CD4-positive, alpha-beta T cell treated with Interleukin-17A for 1 hour (primary cell): ENCODE measurements around the gene GPR35.
"Not testable (repeated sequence)": the region's sequence is repeated elsewhere in the genome, so short reads cannot be mapped to it uniquely, and the experiment has no call there.

ENCODE experiments used
- DNase-seq: peaks from one replicate; pipeline ENCODE4 v3.0.0-alpha.2; 2020

GPR35 gene

GRCh38 chr2:240603846-240604245 is 21.4 kb upstream of the GPR35 start:
- DNase-seq = no peak

GRCh38 chr2:240604291-240604938 is 20.9 kb upstream of the GPR35 start:
- DNase-seq = no peak

- DNase-seq = no peak
Measured at GRCh38 chr2:240604939-240605716, 20.2 kb upstream of the GPR35 start.

GRCh38 chr2:240605867-240606743 is 19.2 kb upstream of the GPR35 start:
- DNase-seq = no peak

GRCh38 chr2:240611601-240612210 is 13.6 kb upstream of the GPR35 start:
- DNase-seq = peak; percentile 12

GRCh38 chr2:240613781-240614180 is 11.5 kb upstream of the GPR35 start:
- no peak for DNase-seq

- DNase-seq = no peak
Measured at GRCh38 chr2:240614391-240614790, 10.9 kb upstream of the GPR35 start.

- DNase-seq = no peak
Measured at GRCh38 chr2:240615396-240615795, 9.9 kb upstream of the GPR35 start.

GRCh38 chr2:240615820-240616547 is 9.3 kb upstream of the GPR35 start:
- DNase-seq = no peak

- DNase-seq = not testable (repeated sequence)
Measured at GRCh38 chr2:240616860-240617666, 8.2 kb upstream of the GPR35 start.

GRCh38 chr2:240618776-240619175 is 6.5 kb upstream of the GPR35 start:
- DNase-seq = no peak

GRCh38 chr2:240619506-240620148 is 5.7 kb upstream of the GPR35 start:
- DNase-seq = no peak

- no peak for DNase-seq
Measured at GRCh38 chr2:240620149-240620731, 5.0 kb upstream of the GPR35 start.

GRCh38 chr2:240620859-240621258 is 4.4 kb upstream of the GPR35 start:
- DNase-seq = peak; percentile 19

GRCh38 chr2:240622060-240622411 is 3.2 kb upstream of the GPR35 start:
- DNase-seq = no peak

GRCh38 chr2:240622531-240623235 is 2.6 kb upstream of the GPR35 start:
- peak; percentile 59 for DNase-seq

- no peak for DNase-seq
Measured at GRCh38 chr2:240623531-240624010, 1.7 kb upstream of the GPR35 start.

GRCh38 chr2:240624011-240624949 is 1.0 kb upstream of the GPR35 start:
- DNase-seq = no peak
